HepG2 (cell line): ENCODE measurements around the gene NEK5. TPM values are rescaled to one million over a fixed set of nuclear protein-coding genes. Genes with fewer than 3 reads are reported as not detected.

ENCODE experiments used
- CHCHD3 ChIP-seq: sonication (generic); formaldehyde crosslinking; IDR thresholded peaks from 2 replicates; pipeline ENCODE4 v1.8.0; 2022; ENCODE audit warnings: mild to moderate bottlenecking, missing genetic modification reagents, moderate library complexity
- JUND ChIP-seq: sonication (generic); formaldehyde crosslinking; IDR thresholded peaks from 2 replicates; pipeline ENCODE4 v1.8.0; 2022; ENCODE audit warnings: mild to moderate bottlenecking, missing genetic modification reagents
- RCOR2 ChIP-seq: IDR thresholded peaks from 2 replicates; pipeline ENCODE4 v1.6.1; 2016; ENCODE audit warnings: missing biosample characterization, missing genetic modification reagents
- TOPORS ChIP-seq: sonication (generic); formaldehyde crosslinking; IDR thresholded peaks from 2 replicates; pipeline ENCODE4 v1.8.0; 2023; ENCODE audit warnings: mild to moderate bottlenecking, missing genetic modification reagents
- ZNF674 ChIP-seq: sonication (generic); formaldehyde crosslinking; IDR thresholded peaks from 2 replicates; pipeline ENCODE4 v1.5.0; 2020; ENCODE audit warnings: low read depth, mild to moderate bottlenecking, missing genetic modification reagents
- ZSCAN12 ChIP-seq: sonication (generic); formaldehyde crosslinking; IDR thresholded peaks from 2 replicates; pipeline ENCODE4 v1.9.0; 2021; ENCODE audit warnings: mild to moderate bottlenecking, missing genetic modification reagents
- polyA plus RNA-seq, 8 experiments: library from polyadenylated mRNA; depleted of rRNA in 3 of 8; stranded (reverse) in 7 of 8; unstranded in 1 of 8; fragments of >200 nt; fragmentation: Illumina TruSeq in 4 of 8; extraction: Trizol in 4 of 8; gene quantifications; 2 replicates each; pipeline versions ENCODE4 v1.2.1 to v1.2.3, GENCODE V29; 2011 to 2016; ENCODE audit warnings: low read depth in 4 of 8, missing spikeins in 1 of 8, mixed read lengths in 1 of 8; ENCODE audit not compliant: insufficient read depth in 1 of 8
- total RNA-seq, 5 experiments: library from RNA; depleted of rRNA; stranded (reverse); fragments of >200 nt; fragmentation: Illumina TruSeq; extraction: Trizol; gene quantifications; 2 replicates each; pipeline ENCODE4 v1.2.3, GENCODE V29; 2016; ENCODE audit warnings: low read depth in 1 of 5
- TF ChIP-seq, protein P1 (sequence below), 2 experiments: sonication (generic) in 1 of 2; formaldehyde crosslinking in 1 of 2; IDR thresholded peaks; 2 replicates each; pipeline versions ENCODE4 v1.4.0 to v1.6.1; 2016 to 2020; ENCODE audit warnings: borderline replicate concordance in 1 of 2, low read depth in 1 of 2, mild to moderate bottlenecking in 1 of 2, missing genetic modification reagents in 1 of 2
- TF ChIP-seq, protein P2 (sequence below): sonication (generic); formaldehyde crosslinking; IDR thresholded peaks from 2 replicates; pipeline ENCODE4 v1.4.0; 2020; ENCODE audit warnings: missing genetic modification reagents
- TF ChIP-seq, protein P3 (sequence below): sonication (generic); formaldehyde crosslinking; IDR thresholded peaks from 2 replicates; pipeline ENCODE4 v1.5.1; 2020; ENCODE audit warnings: mild to moderate bottlenecking, missing genetic modification reagents
- TF ChIP-seq, protein P4 (sequence below), 2 experiments: IDR thresholded peaks; 2 replicates each; pipeline ENCODE4 v1.6.1; 2011 to 2012; ENCODE audit warnings: low read length in 2 of 2, borderline replicate concordance in 1 of 2, low read depth in 1 of 2, mild to moderate bottlenecking in 1 of 2, moderate library complexity in 1 of 2

Gene NEK5
- total and polyA plus RNA-seq, 2 of the 13 experiments (the other 11 are each of a cell fraction or from before 2014, with no cell fraction given) = 0.12 to 0.22 TPM

DNA sequence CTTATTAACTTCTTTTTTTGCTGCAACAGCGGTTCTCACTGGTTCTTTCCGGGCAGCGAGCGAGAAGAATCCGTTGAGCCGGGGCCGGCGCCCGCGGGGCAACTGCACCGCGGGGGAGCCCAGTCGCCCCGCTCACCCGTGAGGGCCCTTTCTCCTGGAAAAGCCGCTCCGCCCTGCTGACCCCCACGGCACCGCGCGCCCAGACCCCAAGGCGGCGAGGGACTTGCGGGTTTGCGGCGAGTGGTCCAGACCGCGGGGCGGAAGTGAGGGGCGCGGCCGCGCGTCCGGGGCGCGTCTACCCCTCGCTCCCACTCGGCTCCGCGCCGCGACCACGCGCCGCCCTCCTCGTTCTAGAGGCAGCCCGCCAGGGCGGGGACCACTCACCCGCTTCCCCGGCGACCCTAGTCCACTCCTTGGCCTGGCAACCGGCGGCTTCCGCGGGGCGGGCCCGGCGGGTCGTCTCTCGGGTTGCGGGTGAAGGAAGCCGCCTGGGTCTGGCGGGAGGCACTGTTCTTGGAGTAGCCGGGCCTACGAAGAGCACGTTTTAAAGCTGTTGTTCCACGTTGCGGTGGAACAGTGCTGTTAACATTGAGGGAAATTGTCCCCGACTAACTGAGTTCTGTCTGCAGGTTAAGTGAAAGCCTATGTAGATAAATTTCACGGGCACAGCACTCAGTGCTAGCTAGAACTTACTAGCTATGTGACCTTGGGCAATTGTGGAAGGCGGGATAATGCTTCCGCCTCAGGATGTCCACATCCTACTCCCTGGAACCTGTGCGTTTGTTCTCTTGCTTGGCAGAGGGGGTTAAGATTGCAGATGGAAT is 30.5 kb upstream of the NEK5 start, which contains the start of gene NEK3 (continued):
- TF ChIP-seq, protein P1, sequence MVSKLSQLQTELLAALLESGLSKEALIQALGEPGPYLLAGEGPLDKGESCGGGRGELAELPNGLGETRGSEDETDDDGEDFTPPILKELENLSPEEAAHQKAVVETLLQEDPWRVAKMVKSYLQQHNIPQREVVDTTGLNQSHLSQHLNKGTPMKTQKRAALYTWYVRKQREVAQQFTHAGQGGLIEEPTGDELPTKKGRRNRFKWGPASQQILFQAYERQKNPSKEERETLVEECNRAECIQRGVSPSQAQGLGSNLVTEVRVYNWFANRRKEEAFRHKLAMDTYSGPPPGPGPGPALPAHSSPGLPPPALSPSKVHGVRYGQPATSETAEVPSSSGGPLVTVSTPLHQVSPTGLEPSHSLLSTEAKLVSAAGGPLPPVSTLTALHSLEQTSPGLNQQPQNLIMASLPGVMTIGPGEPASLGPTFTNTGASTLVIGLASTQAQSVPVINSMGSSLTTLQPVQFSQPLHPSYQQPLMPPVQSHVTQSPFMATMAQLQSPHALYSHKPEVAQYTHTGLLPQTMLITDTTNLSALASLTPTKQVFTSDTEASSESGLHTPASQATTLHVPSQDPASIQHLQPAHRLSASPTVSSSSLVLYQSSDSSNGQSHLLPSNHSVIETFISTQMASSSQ (IDR thresholded peaks at IDR 0.05; ENCODE audit: low read depth) = no peak
- TF ChIP-seq, protein P1 (CRISPR knock-in tag; IDR thresholded peaks at IDR 0.05; ENCODE audit: borderline replicate concordance) = no peak
- TF ChIP-seq, protein P2, sequence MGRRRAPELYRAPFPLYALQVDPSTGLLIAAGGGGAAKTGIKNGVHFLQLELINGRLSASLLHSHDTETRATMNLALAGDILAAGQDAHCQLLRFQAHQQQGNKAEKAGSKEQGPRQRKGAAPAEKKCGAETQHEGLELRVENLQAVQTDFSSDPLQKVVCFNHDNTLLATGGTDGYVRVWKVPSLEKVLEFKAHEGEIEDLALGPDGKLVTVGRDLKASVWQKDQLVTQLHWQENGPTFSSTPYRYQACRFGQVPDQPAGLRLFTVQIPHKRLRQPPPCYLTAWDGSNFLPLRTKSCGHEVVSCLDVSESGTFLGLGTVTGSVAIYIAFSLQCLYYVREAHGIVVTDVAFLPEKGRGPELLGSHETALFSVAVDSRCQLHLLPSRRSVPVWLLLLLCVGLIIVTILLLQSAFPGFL (CRISPR knock-in tag) = no peak
- peak; percentile 10; the same call in 1 of the 2 replicates for TF ChIP-seq JUND (CRISPR knock-in tag)
- no peak for TF ChIP-seq CHCHD3 (CRISPR knock-in tag)
- TF ChIP-seq, protein P3, sequence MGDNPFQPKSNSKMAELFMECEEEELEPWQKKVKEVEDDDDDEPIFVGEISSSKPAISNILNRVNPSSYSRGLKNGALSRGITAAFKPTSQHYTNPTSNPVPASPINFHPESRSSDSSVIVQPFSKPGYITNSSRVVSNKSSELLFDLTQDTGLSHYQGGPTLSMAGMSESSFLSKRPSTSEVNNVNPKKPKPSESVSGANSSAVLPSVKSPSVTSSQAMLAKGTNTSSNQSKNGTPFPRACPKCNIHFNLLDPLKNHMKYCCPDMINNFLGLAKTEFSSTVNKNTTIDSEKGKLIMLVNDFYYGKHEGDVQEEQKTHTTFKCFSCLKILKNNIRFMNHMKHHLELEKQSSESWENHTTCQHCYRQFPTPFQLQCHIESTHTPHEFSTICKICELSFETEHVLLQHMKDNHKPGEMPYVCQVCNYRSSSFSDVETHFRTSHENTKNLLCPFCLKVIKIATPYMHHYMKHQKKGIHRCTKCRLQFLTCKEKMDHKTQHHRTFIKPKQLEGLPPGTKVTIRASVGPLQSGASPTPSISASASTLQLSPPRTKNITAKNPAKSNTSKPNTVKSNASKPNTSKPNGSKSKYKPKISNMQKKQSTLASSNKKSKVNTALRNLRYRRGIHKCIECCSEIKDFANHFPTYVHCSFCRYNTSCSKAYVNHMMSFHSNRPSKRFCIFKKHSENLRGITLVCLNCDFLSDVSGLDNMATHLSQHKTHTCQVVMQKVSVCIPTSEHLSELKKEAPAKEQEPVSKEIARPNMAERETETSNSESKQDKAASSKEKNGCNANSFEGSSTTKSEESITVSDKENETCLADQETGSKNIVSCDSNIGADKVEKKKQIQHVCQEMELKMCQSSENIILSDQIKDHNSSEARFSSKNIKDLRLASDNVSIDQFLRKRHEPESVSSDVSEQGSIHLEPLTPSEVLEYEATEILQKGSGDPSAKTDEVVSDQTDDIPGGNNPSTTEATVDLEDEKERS (CRISPR knock-in tag) = peak; percentile 88
- peak; percentile 57; the same call in 1 of the 2 replicates for TF ChIP-seq TOPORS
- TF ChIP-seq, protein P4, sequence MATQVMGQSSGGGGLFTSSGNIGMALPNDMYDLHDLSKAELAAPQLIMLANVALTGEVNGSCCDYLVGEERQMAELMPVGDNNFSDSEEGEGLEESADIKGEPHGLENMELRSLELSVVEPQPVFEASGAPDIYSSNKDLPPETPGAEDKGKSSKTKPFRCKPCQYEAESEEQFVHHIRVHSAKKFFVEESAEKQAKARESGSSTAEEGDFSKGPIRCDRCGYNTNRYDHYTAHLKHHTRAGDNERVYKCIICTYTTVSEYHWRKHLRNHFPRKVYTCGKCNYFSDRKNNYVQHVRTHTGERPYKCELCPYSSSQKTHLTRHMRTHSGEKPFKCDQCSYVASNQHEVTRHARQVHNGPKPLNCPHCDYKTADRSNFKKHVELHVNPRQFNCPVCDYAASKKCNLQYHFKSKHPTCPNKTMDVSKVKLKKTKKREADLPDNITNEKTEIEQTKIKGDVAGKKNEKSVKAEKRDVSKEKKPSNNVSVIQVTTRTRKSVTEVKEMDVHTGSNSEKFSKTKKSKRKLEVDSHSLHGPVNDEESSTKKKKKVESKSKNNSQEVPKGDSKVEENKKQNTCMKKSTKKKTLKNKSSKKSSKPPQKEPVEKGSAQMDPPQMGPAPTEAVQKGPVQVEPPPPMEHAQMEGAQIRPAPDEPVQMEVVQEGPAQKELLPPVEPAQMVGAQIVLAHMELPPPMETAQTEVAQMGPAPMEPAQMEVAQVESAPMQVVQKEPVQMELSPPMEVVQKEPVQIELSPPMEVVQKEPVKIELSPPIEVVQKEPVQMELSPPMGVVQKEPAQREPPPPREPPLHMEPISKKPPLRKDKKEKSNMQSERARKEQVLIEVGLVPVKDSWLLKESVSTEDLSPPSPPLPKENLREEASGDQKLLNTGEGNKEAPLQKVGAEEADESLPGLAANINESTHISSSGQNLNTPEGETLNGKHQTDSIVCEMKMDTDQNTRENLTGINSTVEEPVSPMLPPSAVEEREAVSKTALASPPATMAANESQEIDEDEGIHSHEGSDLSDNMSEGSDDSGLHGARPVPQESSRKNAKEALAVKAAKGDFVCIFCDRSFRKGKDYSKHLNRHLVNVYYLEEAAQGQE (IDR thresholded peaks at IDR 0.05; ENCODE audit: borderline replicate concordance in 1 of 2, low read depth in 1 of 2, low read length in 2 of 2) = 0 out of 4 replicates have a peak, but pooled peaks of 1 of the 2 experiments have one; percentile 4
- peak; percentile 99 for TF ChIP-seq ZSCAN12
- no peak for TF ChIP-seq RCOR2 (CRISPR knock-in tag)
- no peak for TF ChIP-seq ZNF674 (CRISPR knock-in tag)
